Activated CD4-positive, alpha-beta memory T cell treated with anti-CD3 and anti-CD28 coated beads for 36 hours (primary cell): ENCODE results near the gene ANKRD18A. TPM values are rescaled to one million over a fixed set of nuclear protein-coding genes. Genes with fewer than 3 reads are reported as not detected.
"Not testable (repeated sequence)": the region's sequence is repeated elsewhere in the genome, so short reads cannot be mapped to it uniquely, and the experiment has no call there.

ENCODE experiments used
- CTCF ChIA-PET: fragments of 350-600 bp; sonication (Branson Sonifier 250); formaldehyde crosslinking; loops from one replicate; lab custom pipeline; 2021; ENCODE audit warnings: antibody characterized with exemption, inconsistent platforms; lab: Charles Lee
- POLR2A ChIA-PET: fragments of 350-600 bp; sonication (Branson Sonifier 250); formaldehyde crosslinking; loops from one replicate; lab custom pipeline; 2021; ENCODE audit warnings: antibody characterized with exemption; lab: Charles Lee
- DNase-seq: peaks from one replicate; pipeline ENCODE4 v3.0.0-alpha.2; 2020
- H3K27ac Mint-ChIP-seq: one replicate; pipeline ENCODE4 v1.8.0; 2021; ENCODE audit warnings: mixed read lengths
- H3K27me3 Mint-ChIP-seq: one replicate; pipeline ENCODE4 v1.8.0; 2021; ENCODE audit warnings: mixed read lengths
- H3K36me3 Mint-ChIP-seq: one replicate; pipeline ENCODE4 v1.8.0; 2021; ENCODE audit warnings: mixed read lengths
- H3K4me1 Mint-ChIP-seq: one replicate; pipeline ENCODE4 v1.8.0; 2021; ENCODE audit warnings: low read depth, mixed read lengths
- H3K4me3 Mint-ChIP-seq: one replicate; pipeline ENCODE4 v1.8.0; 2021; ENCODE audit warnings: mild to moderate bottlenecking, mixed read lengths
- H3K9me3 Mint-ChIP-seq: one replicate; pipeline ENCODE4 v1.8.0; 2021; ENCODE audit warnings: mixed read lengths
- intact Hi-C: fragments of 100-400 bp; cut with micrococcal nuclease; formaldehyde crosslinking; loops from one replicate; pipeline ENCODE4 v1.15.1; 2023
- total RNA-seq, 2 experiments: library from RNA; stranded (reverse); gene quantifications; one replicate each; pipeline ENCODE4 v1.2.3, GENCODE V29; 2021

Gene ANKRD18A
- total RNA-seq, 2 experiments from 2014 or later, result 8.3 to 8.6 TPM

- H3K4me1 Mint-ChIP-seq, result peaks cover 12% of the 10 kb centered on the region
- H3K27me3 Mint-ChIP-seq, result peaks cover 2% of the 10 kb centered on the region
- ChIA-PET POLR2A (interaction anchor here (1.9 kb wide), 1 partner anchor 229 kb away, joined by 5 read pairs; no protein-coding TSS in a partner anchor), CTCF (interaction anchor here (0.7 to 2.4 kb wide), 9 partner anchors 11 to 94 kb away, joined by 3 to 8 read pairs (median 4); no protein-coding TSS in a partner anchor)
- peak overlapping the region; percentile 62 for H3K27ac Mint-ChIP-seq
- peak overlapping the region; percentile 80 for H3K4me3 Mint-ChIP-seq
- DNase-seq, result peak; percentile 68
- peaks cover 2% of the 10 kb centered on the region for H3K36me3 Mint-ChIP-seq
- intact Hi-C loops, result loop anchor here (1.0 to 2.0 kb wide), 2 partner anchors 21 to 51 kb away; no protein-coding TSS in a partner anchor
- no peaks in the 10 kb centered on the region for H3K9me3 Mint-ChIP-seq
These were observed 1.3 kb upstream of the ANKRD18A start for GRCh38 chr9:38621434-38622287.

- POLR2A ChIA-PET, result no interaction called here
- intact Hi-C loops, result loop anchor here (2.0 kb wide), 1 partner anchor 23 kb away; no protein-coding TSS in a partner anchor
- CTCF ChIA-PET, result interaction anchor here (1.5 to 2.4 kb wide), 4 partner anchors 23 to 96 kb away, joined by 3 to 8 read pairs (median 5); no protein-coding TSS in a partner anchor
- Mint-ChIP-seq H3K27ac (peak overlapping the region; percentile 79), H3K27me3 (peaks cover 2% of the 10 kb centered on the region), H3K4me3 (peak overlapping the region; percentile 80), H3K4me1 (peaks cover 10% of the 10 kb centered on the region), H3K36me3 (peaks cover 4% of the 10 kb centered on the region), H3K9me3 (no peaks in the 10 kb centered on the region)
- peak; percentile 61 for DNase-seq
These were observed 594 bp downstream of the ANKRD18A start for GRCh38 chr9:38619556-38620447.

GRCh38 chr9:38598029-38598745 lies 22.2 kb downstream of the ANKRD18A start:
- H3K27me3 Mint-ChIP-seq, H3K27ac Mint-ChIP-seq, POLR2A ChIA-PET, CTCF ChIA-PET, H3K4me3 Mint-ChIP-seq, H3K4me1 Mint-ChIP-seq, H3K9me3 Mint-ChIP-seq, intact Hi-C loops, DNase-seq: not testable (repeated sequence)
- H3K36me3 Mint-ChIP-seq, result peaks cover 16% of the 10 kb centered on the region

- H3K36me3 Mint-ChIP-seq, result peaks cover 15% of the 10 kb centered on the region
- not testable (repeated sequence) for H3K4me1 Mint-ChIP-seq
These were observed 25.3 kb downstream of the ANKRD18A start for GRCh38 chr9:38595117-38595516.

GRCh38 chr9:38591346-38592063 lies 28.9 kb downstream of the ANKRD18A start:
- POLR2A ChIA-PET, H3K4me1 Mint-ChIP-seq, H3K27ac Mint-ChIP-seq, CTCF ChIA-PET, intact Hi-C loops, H3K9me3 Mint-ChIP-seq, DNase-seq, H3K4me3 Mint-ChIP-seq, H3K27me3 Mint-ChIP-seq: not testable (repeated sequence)
- peaks cover 11% of the 10 kb centered on the region for H3K36me3 Mint-ChIP-seq

More at GRCh38 chr9:38595117-38595516, 25.3 kb downstream of the ANKRD18A start:
- POLR2A ChIA-PET, CTCF ChIA-PET, H3K27ac Mint-ChIP-seq, H3K27me3 Mint-ChIP-seq, H3K4me3 Mint-ChIP-seq, intact Hi-C loops, H3K9me3 Mint-ChIP-seq, DNase-seq: not testable (repeated sequence)

GRCh38 chr9:38583765-38584164 lies 36.6 kb downstream of the ANKRD18A start:
- POLR2A ChIA-PET, DNase-seq, H3K27me3 Mint-ChIP-seq, H3K36me3 Mint-ChIP-seq, H3K9me3 Mint-ChIP-seq, intact Hi-C loops, H3K27ac Mint-ChIP-seq, H3K4me1 Mint-ChIP-seq, H3K4me3 Mint-ChIP-seq, CTCF ChIA-PET: not testable (repeated sequence)

- CTCF ChIA-PET, H3K27ac Mint-ChIP-seq, H3K4me1 Mint-ChIP-seq, intact Hi-C loops, H3K27me3 Mint-ChIP-seq, H3K4me3 Mint-ChIP-seq, DNase-seq, POLR2A ChIA-PET, H3K9me3 Mint-ChIP-seq, H3K36me3 Mint-ChIP-seq: not testable (repeated sequence)
These were observed 40.3 kb downstream of the ANKRD18A start for GRCh38 chr9:38580112-38580511.

- H3K4me1 Mint-ChIP-seq, H3K9me3 Mint-ChIP-seq, intact Hi-C loops, H3K27ac Mint-ChIP-seq, H3K4me3 Mint-ChIP-seq, DNase-seq, H3K27me3 Mint-ChIP-seq, CTCF ChIA-PET, POLR2A ChIA-PET: not testable (repeated sequence)
- peaks cover 10% of the 10 kb centered on the region for H3K36me3 Mint-ChIP-seq
These were observed 44.2 kb downstream of the ANKRD18A start for GRCh38 chr9:38576181-38576580.

GRCh38 chr9:38566048-38566447 lies 54.3 kb downstream of the ANKRD18A start:
- H3K36me3 Mint-ChIP-seq, result peaks cover 13% of the 10 kb centered on the region
- H3K4me1 Mint-ChIP-seq, H3K9me3 Mint-ChIP-seq, DNase-seq, H3K27me3 Mint-ChIP-seq, POLR2A ChIA-PET, intact Hi-C loops, CTCF ChIA-PET, H3K4me3 Mint-ChIP-seq, H3K27ac Mint-ChIP-seq: not testable (repeated sequence)

- H3K27me3 Mint-ChIP-seq, H3K4me3 Mint-ChIP-seq, H3K9me3 Mint-ChIP-seq, DNase-seq, H3K27ac Mint-ChIP-seq, CTCF ChIA-PET, intact Hi-C loops, H3K4me1 Mint-ChIP-seq, POLR2A ChIA-PET: not testable (repeated sequence)
- H3K36me3 Mint-ChIP-seq, result peaks cover 10% of the 10 kb centered on the region
These were observed 55.2 kb downstream of the ANKRD18A start for GRCh38 chr9:38565178-38565577.

- intact Hi-C loops, H3K4me3 Mint-ChIP-seq, CTCF ChIA-PET, POLR2A ChIA-PET, H3K27ac Mint-ChIP-seq, H3K4me1 Mint-ChIP-seq, DNase-seq, H3K27me3 Mint-ChIP-seq, H3K36me3 Mint-ChIP-seq, H3K9me3 Mint-ChIP-seq: not testable (repeated sequence)
These were observed 56.5 kb downstream of the ANKRD18A start for GRCh38 chr9:38563911-38564310.
